ENCODE data around the gene SEMA6C. TPM values are rescaled to one million over a fixed set of nuclear protein-coding genes. Genes with fewer than 3 reads are reported as not detected.

The SEMA6C gene
- total and polyA plus RNA-seq, 2 of the 8 experiments (the other 6 are each of a cell fraction or from before 2014, with no cell fraction given), result 12.2 to 15.7 TPM

DNA sequence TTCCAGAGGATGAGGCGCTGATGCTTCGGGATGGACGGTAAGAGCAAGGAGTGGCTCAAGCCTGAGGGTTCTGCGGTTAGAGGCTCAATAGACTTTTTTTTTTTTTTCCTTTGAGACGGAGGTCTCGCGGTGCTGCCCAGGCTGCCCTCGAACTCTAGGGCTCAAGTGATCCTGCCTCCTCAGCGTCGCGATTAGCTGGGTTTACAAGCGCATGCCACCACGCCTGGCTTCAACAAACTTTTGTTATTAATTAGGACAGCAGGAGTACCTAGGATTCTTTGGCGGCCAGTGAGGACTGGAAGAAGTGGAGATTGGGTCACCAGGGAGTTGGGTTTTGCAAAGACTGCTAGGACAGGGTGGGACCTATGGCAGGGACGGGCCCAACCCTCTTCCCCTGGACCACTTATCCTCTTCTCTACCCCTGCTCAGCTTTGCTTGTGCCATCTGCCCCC, 20.1 kb upstream of the SEMA6C start:
- H2BK20ac ChIP-seq (ENCODE audit: low read length), result no peak overlapping the region
- no peaks in the 10 kb centered on the region for H3K9me3 ChIP-seq (ENCODE audit: insufficient read depth in 2 of 2, low read depth in 1 of 2, low read length in 1 of 2)
- peaks cover 5 to 10% (median 5%) of the 10 kb centered on the region in 4 experiments for H3K4me1 ChIP-seq (replicated peaks in 1 of 4; ENCODE audit: control insufficient read depth in 3 of 4, insufficient read depth in 4 of 4, low read length in 3 of 4)
- H2BK120ac ChIP-seq (replicated peaks; ENCODE audit: low read depth, low read length), result no peak overlapping the region
- peak overlapping the region; percentile 86 to 89 for H3K4me2 ChIP-seq (ENCODE audit: insufficient read depth in 1 of 2, low read depth in 2 of 2, low read length in 2 of 2)
- ChIA-PET CTCF (ENCODE audit: partially characterized antibody) (interaction anchor here (1.0 to 2.7 kb wide), 4 partner anchors 9 to 56 kb away, joined by 3 to 10 read pairs (median 5); partner anchors contain the start of gene TMOD4), POLR2A (ENCODE audit: partially characterized antibody) (interaction anchor here (0.6 to 2.4 kb wide), 12 partner anchors 9 to 119 kb away, joined by 3 to 13 read pairs (median 4); partner anchors contain the start of genes PSMD4 and TMOD4)
- no peak overlapping the region for H2BK15ac ChIP-seq (ENCODE audit: low read length)
- H3K79me1 ChIP-seq (ENCODE audit: low read depth, low read length), result 0 out of 2 replicates have a peak, but pooled peaks cover 3% of the 10 kb centered on the region
- no peak overlapping the region for H3K14ac ChIP-seq (ENCODE audit: insufficient read length)
- H3K9ac ChIP-seq (replicated peaks in 1 of 4; ENCODE audit: extremely low read depth in 1 of 4, low read depth in 3 of 4, low read length in 3 of 4), result peak overlapping the region; percentile 78 to 81 (median 80)
- WGBS, 2 experiments (ENCODE audit: extremely low coverage in 1 of 2, insufficient coverage in 1 of 2, insufficient read length in 1 of 2, insufficient replicate concordance in 2 of 2, low coverage in 1 of 2, low lambda C conversion rate in 2 of 2, missing lambda C conversion rate in 1 of 2), result 17% methylated on average over 12 of the region's 15 CpGs; no CpG with 5 or more reads in 1 of the 2 experiments
- H3K79me2 ChIP-seq (ENCODE audit: control insufficient read depth in 1 of 2, insufficient read depth in 2 of 2, low read length in 2 of 2), result peaks cover 0 to 12% of the 10 kb centered on the region in 2 experiments; a peak in 2 of 4 replicates
- H2BK12ac ChIP-seq (ENCODE audit: low read depth, low read length), result no peak overlapping the region
- H3K4ac ChIP-seq (replicated peaks; ENCODE audit: insufficient read length, low read depth, low read length), result no peak overlapping the region
- TF ChIP-seq CBX8 (IDR thresholded peaks at IDR 0.05; ENCODE audit: borderline replicate concordance, low read depth, low read length) (no peak), SIN3A (conservative IDR thresholded peaks at IDR 0.05 in 1 of 2, IDR thresholded peaks at IDR 0.05 in 1 of 2; ENCODE audit: low read depth in 1 of 2, low read length in 2 of 2) (no peak), KDM1A (IDR thresholded peaks at IDR 0.05; ENCODE audit: borderline replicate concordance, low read length) (no peak)
- H3K23ac ChIP-seq (ENCODE audit: insufficient read length), result no peak overlapping the region
- peak overlapping the region; percentile 56 for H3K56ac ChIP-seq (replicated peaks; ENCODE audit: insufficient read length, low read depth, low read length)
- peaks cover 17% of the 10 kb centered on the region for H3K23me2 ChIP-seq (ENCODE audit: low read depth, low read length)
- no peak overlapping the region; the same call in 1 of the 2 replicates for H2AK5ac ChIP-seq (ENCODE audit: low read depth, low read length)
- peak overlapping the region; percentile 41 for H3K27ac ChIP-seq (ENCODE audit: low read depth, low read length)
- no peak overlapping the region for H4K91ac ChIP-seq (replicated peaks; ENCODE audit: insufficient read length, low read length)
- H3K4me3 ChIP-seq (ENCODE audit: extremely low read depth in 1 of 4, insufficient read depth in 2 of 4, low read depth in 3 of 4, low read length in 4 of 4), result peak overlapping the region; percentile 80 to 99 (median 95)
- no peak overlapping the region for H4K5ac ChIP-seq (ENCODE audit: insufficient read length, low read depth, low read length)
- DNase-seq (ENCODE audit: low read depth in 1 of 2, low spot score in 2 of 2) (no peak), FAIRE-seq (no peak)
- H3K27me3 ChIP-seq (replicated peaks in 1 of 4; ENCODE audit: control insufficient read depth in 3 of 4, extremely low read depth in 1 of 4, insufficient read depth in 3 of 4, low read length in 3 of 4), result no peaks in the 10 kb centered on the region
- H3K36me3 ChIP-seq (ENCODE audit: control insufficient read depth in 2 of 4, insufficient read depth in 4 of 4, low read length in 3 of 4), result peaks cover 0 to 12% (median 4%) of the 10 kb centered on the region in 4 experiments; a peak in 5 of 8 replicates
- H2BK5ac ChIP-seq (ENCODE audit: low read depth, low read length), result peak overlapping the region; percentile 73
- no peaks in the 10 kb centered on the region for H4K20me1 ChIP-seq (replicated peaks in 1 of 2; ENCODE audit: control insufficient read depth in 1 of 2, insufficient read depth in 2 of 2, low read length in 2 of 2)
- no peak overlapping the region for H3K18ac ChIP-seq (ENCODE audit: extremely low read depth, low read length)
- 0 out of 2 replicates have a peak overlapping the region, but pooled peaks have one; percentile 42 for H4K8ac ChIP-seq (ENCODE audit: extremely low read depth, insufficient read depth, low read length)
- H2AFZ ChIP-seq (ENCODE audit: low read length), result peak overlapping the region; percentile 90; the same call in 1 of the 2 replicates
